ENCODE measurements around the gene ARPP19.
"Not testable (repeated sequence)": the region's sequence is repeated elsewhere in the genome, so short reads cannot be mapped to it uniquely, and the experiment has no call there.

Gene ARPP19

GRCh38 chr15:52515343-52515742, 53.5 kb downstream of the ARPP19 start:
- in situ Hi-C loops (cut with HindIII; ENCODE audit: low sequenced_read_pairs) = no loop called here

GRCh38 chr15:52514482-52514881, 54.3 kb downstream of the ARPP19 start:
- in situ Hi-C loops (cut with HindIII; ENCODE audit: low sequenced_read_pairs) = no loop called here

GRCh38 chr15:52512869-52513268, 56.0 kb downstream of the ARPP19 start:
- in situ Hi-C loops (cut with HindIII; ENCODE audit: low sequenced_read_pairs) = not testable (repeated sequence)

- in situ Hi-C loops (cut with HindIII; ENCODE audit: low sequenced_read_pairs) = no loop called here
Measured at GRCh38 chr15:52511084-52511483, 57.7 kb downstream of the ARPP19 start.

GRCh38 chr15:52509500-52510245, 59.2 kb downstream of the ARPP19 start:
- in situ Hi-C loops (cut with HindIII; ENCODE audit: low sequenced_read_pairs) = no loop called here

- in situ Hi-C loops (cut with HindIII; ENCODE audit: low sequenced_read_pairs) = no loop called here
Measured at GRCh38 chr15:52506549-52506948, 62.3 kb downstream of the ARPP19 start.

GRCh38 chr15:52505151-52505550, 63.7 kb downstream of the ARPP19 start:
- in situ Hi-C loops (cut with HindIII; ENCODE audit: low sequenced_read_pairs) = no loop called here

- in situ Hi-C loops (cut with HindIII; ENCODE audit: low sequenced_read_pairs) = no loop called here
Measured at GRCh38 chr15:52503788-52504496, 64.9 kb downstream of the ARPP19 start.

DNA sequence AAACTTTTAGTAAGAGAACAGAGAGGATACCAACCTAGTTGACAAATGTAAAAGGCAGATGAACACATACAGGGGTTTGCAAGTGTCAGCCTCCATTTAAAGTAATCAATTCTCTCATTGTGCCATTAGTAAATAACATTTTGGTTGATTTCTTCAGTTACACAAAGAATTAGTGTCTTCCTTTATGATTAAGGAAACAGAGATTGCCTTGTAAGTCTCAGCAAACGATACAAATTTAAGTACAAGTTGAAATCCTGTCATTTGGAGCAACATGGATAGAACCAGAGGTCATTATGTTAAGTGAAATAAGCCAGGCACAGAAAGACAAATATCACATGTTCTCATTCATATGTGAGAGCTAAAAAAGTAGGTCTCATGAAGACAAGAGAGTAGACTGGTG, 66.2 kb downstream of the ARPP19 start:
- in situ Hi-C loops (cut with HindIII; ENCODE audit: low sequenced_read_pairs) = no loop called here

- in situ Hi-C loops (cut with HindIII; ENCODE audit: low sequenced_read_pairs) = loop anchor here (10.0 kb wide), 1 partner anchor 225 kb away; no protein-coding TSS in a partner anchor
Measured at GRCh38 chr15:52499506-52499905, 69.3 kb downstream of the ARPP19 start.

- in situ Hi-C loops (cut with HindIII; ENCODE audit: low sequenced_read_pairs) = loop anchor here (10.0 kb wide), 1 partner anchor 224 kb away; no protein-coding TSS in a partner anchor
Measured at GRCh38 chr15:52498706-52499105, 70.1 kb downstream of the ARPP19 start.
